Breast epithelium (tissue), 4 donors: ENCODE data around the gene NR2E3. TPM values are rescaled to one million over a fixed set of nuclear protein-coding genes. Genes with fewer than 3 reads are reported as not detected.
A peak's percentile ranks its signal among the peaks of the same experiment; 100 is the strongest.

ENCODE experiments used
- DNase-seq, 2 donors: peaks; one replicate each; pipeline ENCODE4 v3.0.0-alpha.2; 2019; ENCODE audit warnings: low spot score in 2 of 2
- H3K27ac ChIP-seq, 2 donors: fragments of 200-600 bp; sonication (generic) in 1 of 2; one replicate each; pipeline ENCODE4 v1.5.1; 2016 to 2019; ENCODE audit warnings: mild to moderate bottlenecking in 1 of 2
- H3K27me3 ChIP-seq, 2 donors: fragments of 200-600 bp; sonication (generic) in 1 of 2; one replicate each; pipeline versions ENCODE4 v1.5.1 to v1.6.0; 2017 to 2019; ENCODE audit warnings: control low read depth in 1 of 2, mild to moderate bottlenecking in 1 of 2
- H3K36me3 ChIP-seq: fragments of 200-600 bp; one replicate; pipeline ENCODE4 v1.5.1; 2019
- H3K4me1 ChIP-seq, 2 donors: fragments of 200-600 bp; sonication (generic); one replicate each; pipeline ENCODE4 v1.5.1; 2016 to 2019; ENCODE audit warnings: control low read depth in 1 of 2
- H3K4me3 ChIP-seq, 3 donors: fragments of 200-600 bp; sonication (generic); 1 replicate in 2 of 3; 2 replicates in 1 of 3; pipeline ENCODE4 v1.5.1; 2016 to 2019; ENCODE audit warnings: mild to moderate bottlenecking in 3 of 3, moderate library complexity in 2 of 3
- H3K9me3 ChIP-seq, 2 donors: fragments of 200-600 bp; sonication (generic) in 1 of 2; one replicate each; pipeline ENCODE4 v1.5.1; 2016 to 2019; ENCODE audit warnings: control low read depth in 1 of 2
- POLR2A ChIP-seq: fragments of 450-650 bp; IDR thresholded peaks from one replicate; pipeline ENCODE4 v1.6.1; 2016; ENCODE audit warnings: antibody characterized with exemption, mild to moderate bottlenecking, moderate library complexity
- POLR2AphosphoS5 ChIP-seq, 3 donors: sonication (generic); formaldehyde crosslinking; IDR thresholded peaks; one replicate each; pipeline ENCODE4 v1.6.1; 2017; ENCODE audit warnings: antibody characterized with exemption in 3 of 3
- intact Hi-C: fragments of 100-400 bp; cut with DNase I; formaldehyde crosslinking; loops from one replicate; pipeline ENCODE4 v1.15.1; 2023; ENCODE audit warnings: low total_unique reads
- total RNA-seq, 3 donors: library from RNA; depleted of rRNA; stranded (reverse); fragments of >200 nt; gene quantifications; one replicate each; pipeline ENCODE4 v1.1.0, GENCODE V29; 2016
- TF ChIP-seq, protein P1 (sequence below), 3 donors: fragments of 450-650 bp; IDR thresholded peaks; one replicate each; pipeline ENCODE4 v1.5.1; 2016 to 2017; ENCODE audit warnings: antibody characterized with exemption in 3 of 3, mild to moderate bottlenecking in 3 of 3, moderate library complexity in 3 of 3

Gene NR2E3
- total RNA-seq, 3 donors from 2014 or later, result 1.6 to 2.9 TPM; not detected in 1

GRCh38 chr15:71780115-71780976 is 30.0 kb upstream of the NR2E3 start:
- TF ChIP-seq POLR2A (no peak), POLR2AphosphoS5 (IDR thresholded peaks at IDR 0.05) (no peak)
- TF ChIP-seq, protein P1, sequence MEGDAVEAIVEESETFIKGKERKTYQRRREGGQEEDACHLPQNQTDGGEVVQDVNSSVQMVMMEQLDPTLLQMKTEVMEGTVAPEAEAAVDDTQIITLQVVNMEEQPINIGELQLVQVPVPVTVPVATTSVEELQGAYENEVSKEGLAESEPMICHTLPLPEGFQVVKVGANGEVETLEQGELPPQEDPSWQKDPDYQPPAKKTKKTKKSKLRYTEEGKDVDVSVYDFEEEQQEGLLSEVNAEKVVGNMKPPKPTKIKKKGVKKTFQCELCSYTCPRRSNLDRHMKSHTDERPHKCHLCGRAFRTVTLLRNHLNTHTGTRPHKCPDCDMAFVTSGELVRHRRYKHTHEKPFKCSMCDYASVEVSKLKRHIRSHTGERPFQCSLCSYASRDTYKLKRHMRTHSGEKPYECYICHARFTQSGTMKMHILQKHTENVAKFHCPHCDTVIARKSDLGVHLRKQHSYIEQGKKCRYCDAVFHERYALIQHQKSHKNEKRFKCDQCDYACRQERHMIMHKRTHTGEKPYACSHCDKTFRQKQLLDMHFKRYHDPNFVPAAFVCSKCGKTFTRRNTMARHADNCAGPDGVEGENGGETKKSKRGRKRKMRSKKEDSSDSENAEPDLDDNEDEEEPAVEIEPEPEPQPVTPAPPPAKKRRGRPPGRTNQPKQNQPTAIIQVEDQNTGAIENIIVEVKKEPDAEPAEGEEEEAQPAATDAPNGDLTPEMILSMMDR (IDR thresholded peaks at IDR 0.05), result peak; percentile 40 to 57 (median 56)
- no peak for DNase-seq
- Histone ChIP-seq H3K4me3 (no peak overlapping the region), H3K27ac (no peak overlapping the region), H3K27me3 (no peaks in the 10 kb centered on the region), H3K4me1 (no peaks in the 10 kb centered on the region), H3K9me3 (no peaks in the 10 kb centered on the region), H3K36me3 (no peaks in the 10 kb centered on the region)
- intact Hi-C loops, result no loop called here

DNA sequence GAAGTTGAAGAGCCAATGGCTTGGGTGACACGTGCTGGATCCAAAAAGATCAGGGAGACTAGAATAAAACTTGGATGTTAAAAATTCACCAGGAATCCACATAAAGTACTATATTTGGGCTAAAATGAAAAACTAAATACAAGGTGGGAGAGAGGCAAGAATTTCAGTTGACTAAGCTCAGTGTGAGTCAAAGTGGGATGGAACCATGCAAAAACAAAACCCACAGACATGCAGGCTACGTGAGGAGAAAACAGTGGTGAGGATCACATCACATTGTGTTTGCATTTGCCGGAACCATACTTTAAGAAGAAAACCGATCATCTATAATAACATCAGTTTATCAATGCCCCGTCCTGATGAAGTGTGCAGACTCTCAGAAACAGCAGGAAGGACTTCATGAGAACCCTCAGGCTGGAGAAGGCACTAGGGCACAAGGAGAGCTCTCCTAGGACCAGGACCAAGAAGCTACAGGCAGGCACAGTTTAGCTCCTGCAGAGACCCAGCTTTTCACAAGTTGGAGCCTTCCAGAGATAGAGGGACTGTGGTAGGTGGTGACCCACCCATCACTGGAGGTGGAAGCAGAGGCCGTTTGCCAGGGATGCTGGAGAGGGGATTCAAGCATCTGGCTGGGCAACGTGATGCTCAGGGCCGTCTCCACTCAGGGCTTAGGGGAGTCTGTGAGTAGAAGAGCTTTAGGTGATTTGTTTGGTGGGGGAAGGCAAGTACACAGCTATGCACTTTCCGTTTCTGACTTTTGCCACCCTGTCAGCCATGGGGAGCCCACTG is 29.0 kb upstream of the NR2E3 start:
- Histone ChIP-seq H3K27me3 (no peaks in the 10 kb centered on the region), H3K36me3 (no peaks in the 10 kb centered on the region), H3K9me3 (no peaks in the 10 kb centered on the region), H3K4me1 (no peaks in the 10 kb centered on the region), H3K27ac (no peak overlapping the region), H3K4me3 (no peak overlapping the region)
- intact Hi-C loops, result no loop called here
- DNase-seq, result no peak
- TF ChIP-seq POLR2A (no peak), POLR2AphosphoS5 (IDR thresholded peaks at IDR 0.05) (no peak)
- TF ChIP-seq, protein P1 (IDR thresholded peaks at IDR 0.05), result no peak

DNA sequence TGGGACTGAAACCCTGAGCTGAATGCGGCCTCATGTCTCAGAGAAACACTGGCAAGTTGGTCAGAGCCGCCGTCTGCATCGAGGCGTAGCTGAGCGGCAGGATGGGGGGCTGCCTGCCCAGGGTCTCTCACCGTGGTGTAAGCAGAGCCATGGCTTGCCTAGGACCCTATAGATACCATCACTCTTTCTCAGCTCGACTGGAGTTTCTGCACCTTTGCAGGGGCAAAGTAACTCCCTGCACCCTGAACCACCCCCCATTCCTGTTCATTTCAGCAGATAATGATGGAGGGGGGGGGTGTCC is 28.4 kb upstream of the NR2E3 start:
- Histone ChIP-seq H3K4me3 (no peak overlapping the region), H3K9me3 (no peaks in the 10 kb centered on the region), H3K4me1 (no peaks in the 10 kb centered on the region), H3K27me3 (no peaks in the 10 kb centered on the region), H3K36me3 (no peaks in the 10 kb centered on the region), H3K27ac (no peak overlapping the region)
- no peak for DNase-seq
- TF ChIP-seq POLR2AphosphoS5 (IDR thresholded peaks at IDR 0.05), result no peak
- TF ChIP-seq POLR2A, result no peak
- TF ChIP-seq, protein P1 (IDR thresholded peaks at IDR 0.05), result no peak
- intact Hi-C loops, result no loop called here

DNA sequence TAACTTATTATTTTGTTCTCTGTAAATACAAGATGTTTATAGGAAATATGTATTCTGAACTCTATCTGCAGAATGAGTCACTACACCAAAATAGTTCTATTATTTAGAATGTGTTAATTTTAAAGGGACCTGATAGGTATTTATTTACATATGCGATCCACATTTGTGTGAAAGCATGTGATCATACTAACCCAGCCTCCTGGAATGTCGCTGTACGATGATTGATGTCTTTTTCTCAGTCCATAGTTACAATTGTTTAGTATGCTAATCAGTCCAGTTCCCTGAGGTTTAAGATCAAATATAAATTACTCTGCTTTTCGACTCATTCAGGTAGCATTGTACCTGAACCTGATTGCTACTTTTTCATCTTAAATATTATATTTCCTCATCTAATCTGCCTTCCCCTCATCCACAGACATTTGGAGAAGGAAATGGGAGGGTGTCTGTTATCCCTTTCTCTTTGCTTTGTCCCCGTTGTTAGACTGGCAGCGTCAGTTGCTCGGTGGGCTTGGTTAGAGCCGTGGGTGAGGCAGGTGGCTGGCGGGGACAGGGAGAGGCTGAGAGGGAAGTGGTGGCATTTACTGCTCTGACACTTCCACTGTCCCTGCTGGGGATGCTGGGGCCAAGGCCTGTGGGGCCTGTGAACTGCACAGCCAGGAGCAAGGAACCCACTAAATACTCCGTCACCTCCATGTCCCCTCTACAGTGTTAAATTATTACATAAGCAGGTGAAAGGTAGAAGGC is 27.8 kb upstream of the NR2E3 start:
- H3K4me1 ChIP-seq, result no peaks in the 10 kb centered on the region
- DNase-seq, result peak in 1 of 2 donors; percentile 9
- H3K9me3 ChIP-seq, result no peaks in the 10 kb centered on the region
- intact Hi-C loops, result no loop called here
- H3K4me3 ChIP-seq, result no peak overlapping the region
- H3K27me3 ChIP-seq, result no peaks in the 10 kb centered on the region
- no peak overlapping the region for H3K27ac ChIP-seq
- TF ChIP-seq POLR2A (no peak), POLR2AphosphoS5 (IDR thresholded peaks at IDR 0.05) (no peak)
- TF ChIP-seq, protein P1 (IDR thresholded peaks at IDR 0.05), result no peak
- no peaks in the 10 kb centered on the region for H3K36me3 ChIP-seq
